ENCODE measurements around the gene GPX7.

GRCh38 chr1:52554267-52554640 lies 47.9 kb upstream of the GPX7 start:
- TF ChIP-seq CTCF (IDR thresholded peaks at IDR 0.05) (no peak), POLR2A (IDR thresholded peaks at IDR 0.05) (no peak)

All from prostate gland (tissue), 2 donors.